Nucleus accumbens (tissue), 56 donors: ENCODE data around the gene CEP152.

ENCODE experiments used
- DNase-seq, 56 donors: peaks; one replicate each; lab custom pipeline; 2025; lab: John Stamatoyannopoulos, UW

CEP152 gene

DNA sequence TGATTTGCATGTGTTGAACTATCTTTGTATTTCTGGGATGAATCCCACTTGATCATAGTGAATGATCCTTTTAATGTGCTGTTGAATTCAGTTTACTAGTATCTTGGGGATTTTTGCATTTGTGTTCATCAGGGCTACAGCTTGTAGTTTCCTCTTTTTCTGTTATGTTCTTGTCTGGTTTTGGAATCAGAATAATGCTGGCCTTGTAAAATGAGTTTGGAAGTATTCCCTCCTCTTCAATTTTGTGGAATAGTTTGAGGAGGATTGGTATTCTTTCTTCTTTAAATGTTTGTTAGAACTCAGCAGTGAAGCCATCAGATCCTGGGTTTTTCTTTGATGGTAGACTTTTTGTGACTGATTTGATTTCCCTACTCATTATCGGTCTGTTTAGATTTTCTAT lies 102.2 kb downstream of the CEP152 start:
- DNase-seq = no peak

DNA sequence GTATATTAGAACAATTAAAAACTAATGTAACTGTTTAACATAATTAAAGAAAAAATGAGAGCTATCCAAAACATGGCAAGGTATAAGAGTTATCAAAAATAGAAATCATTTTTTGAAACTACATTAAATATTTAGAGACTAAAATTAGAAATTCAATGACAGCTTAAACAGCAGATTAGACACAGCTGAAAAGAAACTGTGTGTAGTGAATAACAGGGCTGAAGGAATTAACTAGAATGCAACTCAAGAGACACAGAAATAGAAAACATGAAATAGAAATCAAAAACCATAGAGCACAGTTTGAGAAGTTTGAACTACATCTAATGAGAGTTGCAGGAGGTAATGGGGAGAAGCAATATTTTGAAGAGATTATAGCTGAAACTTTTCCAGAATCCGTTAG lies 105.5 kb downstream of the CEP152 start:
- DNase-seq = no peak

- DNase-seq = no peak
Observed at GRCh38 chr15:48703544-48703943, 107.3 kb downstream of the CEP152 start.

DNA sequence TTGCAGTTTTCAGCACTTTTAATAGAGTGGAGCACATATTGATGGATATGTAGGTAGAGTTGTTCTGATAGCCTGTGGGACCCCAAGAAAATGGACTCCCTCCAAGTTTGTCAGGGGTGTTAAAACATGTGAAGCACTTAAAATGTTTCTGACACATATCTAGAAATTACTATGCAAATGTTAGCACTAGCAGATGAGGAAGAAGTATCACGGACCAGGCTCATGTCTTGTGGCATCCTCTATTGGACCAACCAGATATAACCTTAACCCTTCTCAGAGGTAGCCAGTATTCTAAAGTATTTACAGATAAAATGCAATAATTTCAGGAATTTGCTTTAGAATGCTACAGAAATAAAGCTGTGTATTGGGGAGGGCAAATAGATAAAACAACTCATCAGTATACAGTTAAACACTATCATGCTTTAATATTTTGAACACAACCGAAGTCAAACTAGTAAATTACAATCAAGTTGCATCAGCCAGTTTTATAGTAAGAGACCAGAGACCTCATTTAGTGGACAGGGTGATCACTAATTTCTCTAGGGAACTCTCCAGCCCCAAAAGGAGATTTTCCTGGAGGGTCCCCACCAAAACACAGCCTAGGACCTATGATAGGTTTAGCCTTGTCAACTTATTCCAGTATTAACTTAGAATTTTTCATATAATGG lies 108.2 kb downstream of the CEP152 start:
- DNase-seq = no peak

- DNase-seq = no peak
Observed at GRCh38 chr15:48696627-48697312, 114.1 kb downstream of the CEP152 start.

GRCh38 chr15:48695827-48696573 lies 114.9 kb downstream of the CEP152 start:
- DNase-seq = no peak

- DNase-seq = no peak
Observed at GRCh38 chr15:48695088-48695826, 115.6 kb downstream of the CEP152 start.

GRCh38 chr15:48693484-48693883 lies 117.4 kb downstream of the CEP152 start:
- no peak for DNase-seq

DNA sequence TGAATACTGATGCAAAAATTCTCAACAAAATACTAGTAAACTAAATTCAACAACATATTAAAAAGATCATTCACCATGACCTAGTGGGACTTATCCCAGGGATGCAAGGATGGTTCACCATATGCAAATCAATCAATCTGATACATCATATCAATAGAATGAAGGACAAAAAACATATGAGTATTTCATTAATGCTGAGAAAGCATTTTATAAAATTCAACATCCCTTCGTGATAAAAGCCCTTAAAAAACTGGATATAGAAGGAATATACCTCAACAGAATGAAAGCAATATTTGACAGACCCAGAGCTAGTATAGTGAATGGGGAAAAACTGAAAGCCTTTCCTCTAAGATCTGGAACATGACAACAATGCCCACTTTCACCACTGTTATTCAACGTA lies 122.4 kb downstream of the CEP152 start:
- no peak for DNase-seq
